Measurements from ENCODE around the gene HOXC9.

HOXC9 gene

GRCh38 chr12:54002278-54002914, 2.4 kb downstream of the HOXC9 start:
- no peak for DNase-seq (ENCODE audit: low read depth)

- no peak for DNase-seq (ENCODE audit: low read depth)
These were observed 3.0 kb downstream of the HOXC9 start for GRCh38 chr12:54002915-54003389.

- DNase-seq (ENCODE audit: low read depth), result no peak
These were observed 3.7 kb downstream of the HOXC9 start for GRCh38 chr12:54003625-54004024.

GRCh38 chr12:54004063-54004840, 4.3 kb downstream of the HOXC9 start:
- no peak for DNase-seq (ENCODE audit: low read depth)

GRCh38 chr12:54004841-54005530, 5.0 kb downstream of the HOXC9 start:
- no peak for DNase-seq (ENCODE audit: low read depth)

- DNase-seq (ENCODE audit: low read depth), result no peak
These were observed 5.5 kb downstream of the HOXC9 start for GRCh38 chr12:54005531-54005852.

- peak; percentile 76 for DNase-seq (ENCODE audit: low read depth)
These were observed 6.0 kb downstream of the HOXC9 start for GRCh38 chr12:54005853-54006558.

GRCh38 chr12:54006559-54007220, 6.7 kb downstream of the HOXC9 start:
- DNase-seq (ENCODE audit: low read depth), result no peak

- DNase-seq (ENCODE audit: low read depth), result no peak
These were observed 7.7 kb downstream of the HOXC9 start for GRCh38 chr12:54007538-54008259.

GRCh38 chr12:54008260-54008552, 8.2 kb downstream of the HOXC9 start:
- DNase-seq (ENCODE audit: low read depth), result no peak

- DNase-seq (ENCODE audit: low read depth), result no peak
These were observed 9.5 kb downstream of the HOXC9 start for GRCh38 chr12:54009171-54010052.

GRCh38 chr12:54010053-54010971, 10.4 kb downstream of the HOXC9 start:
- DNase-seq (ENCODE audit: low read depth), result no peak

GRCh38 chr12:54010972-54011664, 11.2 kb downstream of the HOXC9 start:
- DNase-seq (ENCODE audit: low read depth), result no peak

- DNase-seq (ENCODE audit: low read depth), result no peak
These were observed 11.9 kb downstream of the HOXC9 start for GRCh38 chr12:54011665-54012532.

- DNase-seq (ENCODE audit: low read depth), result no peak
These were observed 12.9 kb downstream of the HOXC9 start for GRCh38 chr12:54012631-54013409.

- DNase-seq (ENCODE audit: low read depth), result no peak
These were observed 14.5 kb downstream of the HOXC9 start for GRCh38 chr12:54014377-54015017.

Data from activated T-cell treated with anti-CD3 and anti-CD28 coated beads for 24 hours (primary cell).